ENCODE results near the gene ITIH1.
A peak's percentile ranks its signal among the peaks of the same experiment; 100 is the strongest.

The ITIH1 gene

DNA sequence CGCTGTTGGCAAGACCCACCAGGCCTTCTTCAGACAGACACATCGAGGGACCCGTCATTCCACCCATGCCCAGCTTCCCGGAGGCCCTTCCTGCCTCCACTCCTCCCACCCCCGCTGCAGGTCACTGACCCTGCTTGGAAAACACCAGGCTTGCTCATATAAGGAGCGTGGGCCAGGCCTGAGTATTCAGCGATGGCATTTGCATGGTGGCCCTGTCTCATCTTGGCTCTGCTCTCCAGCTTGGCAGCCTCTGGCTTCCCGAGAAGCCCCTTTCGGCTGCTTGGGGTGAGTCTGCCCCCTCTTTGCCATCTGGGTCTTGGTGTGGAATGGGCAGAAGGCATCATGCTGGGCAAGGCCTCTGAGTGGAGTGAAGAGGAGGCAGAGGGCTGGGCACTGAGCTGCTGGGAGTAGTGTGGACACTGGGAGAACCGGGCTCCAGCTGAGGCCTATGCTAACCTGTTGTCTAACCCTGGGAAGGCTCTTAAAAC, 17.3 kb downstream of the ITIH1 start, which contains the start of gene ITIH3:
ITIH3 (plus strand) TSS at position 185 of the 488 bp plus-strand sequence; CDS start at position 193, 8 bp downstream.
- CTCF ChIA-PET = no interaction called here
- TF ChIP-seq, protein P1, sequence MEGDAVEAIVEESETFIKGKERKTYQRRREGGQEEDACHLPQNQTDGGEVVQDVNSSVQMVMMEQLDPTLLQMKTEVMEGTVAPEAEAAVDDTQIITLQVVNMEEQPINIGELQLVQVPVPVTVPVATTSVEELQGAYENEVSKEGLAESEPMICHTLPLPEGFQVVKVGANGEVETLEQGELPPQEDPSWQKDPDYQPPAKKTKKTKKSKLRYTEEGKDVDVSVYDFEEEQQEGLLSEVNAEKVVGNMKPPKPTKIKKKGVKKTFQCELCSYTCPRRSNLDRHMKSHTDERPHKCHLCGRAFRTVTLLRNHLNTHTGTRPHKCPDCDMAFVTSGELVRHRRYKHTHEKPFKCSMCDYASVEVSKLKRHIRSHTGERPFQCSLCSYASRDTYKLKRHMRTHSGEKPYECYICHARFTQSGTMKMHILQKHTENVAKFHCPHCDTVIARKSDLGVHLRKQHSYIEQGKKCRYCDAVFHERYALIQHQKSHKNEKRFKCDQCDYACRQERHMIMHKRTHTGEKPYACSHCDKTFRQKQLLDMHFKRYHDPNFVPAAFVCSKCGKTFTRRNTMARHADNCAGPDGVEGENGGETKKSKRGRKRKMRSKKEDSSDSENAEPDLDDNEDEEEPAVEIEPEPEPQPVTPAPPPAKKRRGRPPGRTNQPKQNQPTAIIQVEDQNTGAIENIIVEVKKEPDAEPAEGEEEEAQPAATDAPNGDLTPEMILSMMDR (conservative IDR thresholded peaks at IDR 0.05; ENCODE audit: low read depth) = no peak
- no peak within 1 kb of the TSS for H3K27ac ChIP-seq
- POLR2A ChIA-PET (ENCODE audit: low non-redundant PET) = no interaction called here
- no peak for DNase-seq (ENCODE audit: low spot score)

DNA sequence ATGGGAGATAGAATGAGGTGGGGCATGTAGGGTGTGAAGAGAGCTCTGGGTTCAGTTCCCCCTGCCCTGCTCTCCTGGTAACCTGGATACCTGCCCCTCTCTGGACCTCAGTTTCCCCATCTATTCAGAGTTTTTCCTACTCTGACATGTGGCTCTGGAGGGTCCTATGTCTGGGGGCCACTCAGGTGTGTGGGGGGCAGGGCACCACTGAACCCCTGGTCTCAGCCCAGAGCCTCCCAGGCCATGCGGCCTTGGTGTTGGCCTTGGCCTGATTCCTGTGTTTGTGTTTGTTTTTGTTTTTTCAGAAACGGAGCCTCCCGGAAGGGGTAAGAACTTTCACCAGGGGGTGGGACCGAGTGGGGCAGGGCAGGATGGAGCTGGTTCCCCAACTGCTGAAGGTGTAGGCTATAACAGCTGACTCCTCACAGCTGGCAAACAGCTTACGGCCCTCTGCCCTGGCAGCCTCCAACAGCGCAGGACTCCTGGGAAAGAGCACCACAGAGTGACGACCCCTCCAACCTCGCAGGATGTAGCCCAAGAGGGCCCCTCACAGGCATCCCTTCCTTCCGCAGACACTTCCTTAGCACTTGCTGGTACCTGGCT, 18.0 kb downstream of the ITIH1 start:
- POLR2A ChIA-PET (ENCODE audit: low non-redundant PET) = interaction anchor here (0.6 kb wide), 1 partner anchor 251 kb away, joined by 4 read pairs; the partner anchor contains the start of gene SFMBT1
- CTCF ChIA-PET = interaction anchor here (0.7 kb wide), 1 partner anchor 215 kb away, joined by 3 read pairs; no protein-coding TSS in a partner anchor
- no peak overlapping the region for H3K27ac ChIP-seq
- DNase-seq (ENCODE audit: low spot score) = no peak
- TF ChIP-seq, protein P1 (conservative IDR thresholded peaks at IDR 0.05; ENCODE audit: low read depth) = no peak

DNA sequence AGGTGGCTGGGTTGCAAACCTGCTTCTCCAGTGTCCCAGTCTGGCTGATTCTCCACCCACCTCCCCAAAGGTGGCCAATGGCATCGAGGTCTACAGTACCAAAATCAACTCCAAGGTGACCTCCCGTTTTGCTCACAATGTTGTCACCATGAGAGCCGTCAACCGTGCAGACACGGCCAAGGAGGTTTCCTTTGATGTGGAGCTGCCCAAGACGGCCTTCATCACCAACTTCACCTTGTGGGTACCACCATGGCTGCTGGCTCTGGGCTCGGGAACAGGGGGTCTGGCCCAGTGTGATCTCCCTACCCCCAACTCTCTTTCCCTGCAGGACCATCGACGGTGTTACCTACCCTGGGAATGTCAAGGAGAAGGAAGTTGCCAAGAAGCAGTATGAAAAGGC, 19.0 kb downstream of the ITIH1 start:
- TF ChIP-seq, protein P1 (conservative IDR thresholded peaks at IDR 0.05; ENCODE audit: low read depth) = no peak
- H3K27ac ChIP-seq = no peak overlapping the region
- POLR2A ChIA-PET (ENCODE audit: low non-redundant PET) = no interaction called here
- DNase-seq (ENCODE audit: low spot score) = no peak
- CTCF ChIA-PET = interaction anchor here (0.7 kb wide), 1 partner anchor 214 kb away, joined by 3 read pairs; no protein-coding TSS in a partner anchor

DNA sequence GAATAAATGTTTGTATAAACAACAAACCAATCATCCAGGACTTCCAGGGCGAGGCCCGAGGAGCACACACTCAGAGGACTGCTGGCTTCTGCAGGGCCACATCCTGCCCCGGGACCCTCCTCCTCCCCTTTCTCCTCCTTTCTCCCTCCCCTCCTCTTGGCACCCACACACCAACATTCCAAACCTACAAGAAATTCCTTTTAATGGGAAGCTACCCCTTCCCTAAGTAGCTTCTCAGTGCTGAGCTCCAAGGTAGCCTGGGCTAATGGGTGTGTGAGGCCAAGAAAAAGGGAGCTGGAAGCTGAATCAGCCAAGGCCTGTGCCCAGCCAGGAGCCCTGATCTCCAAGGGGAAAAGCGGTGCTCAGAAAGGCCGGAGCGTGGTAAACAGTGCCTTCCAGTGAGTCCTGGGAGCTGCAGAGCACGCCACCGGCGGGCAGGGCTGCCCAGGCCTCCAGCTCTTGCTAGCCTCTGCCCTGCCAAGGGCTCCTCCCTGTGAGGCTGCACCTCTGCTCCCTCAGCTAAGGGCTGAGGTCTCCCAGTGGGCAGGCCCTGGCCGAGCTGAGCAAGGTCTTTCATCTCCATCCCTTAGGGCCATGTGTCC, 21.1 kb downstream of the ITIH1 start:
- TF ChIP-seq, protein P1 (conservative IDR thresholded peaks at IDR 0.05; ENCODE audit: low read depth) = no peak
- H3K27ac ChIP-seq = peak overlapping the region; percentile 7; the same call in 1 of the 2 replicates
- CTCF ChIA-PET = interaction anchor here (0.7 kb wide), 2 partner anchors 23 to 30 kb away, joined by 3 to 6 read pairs; no protein-coding TSS in a partner anchor
- DNase-seq (ENCODE audit: low spot score) = no peak
- POLR2A ChIA-PET (ENCODE audit: low non-redundant PET) = no interaction called here

DNA sequence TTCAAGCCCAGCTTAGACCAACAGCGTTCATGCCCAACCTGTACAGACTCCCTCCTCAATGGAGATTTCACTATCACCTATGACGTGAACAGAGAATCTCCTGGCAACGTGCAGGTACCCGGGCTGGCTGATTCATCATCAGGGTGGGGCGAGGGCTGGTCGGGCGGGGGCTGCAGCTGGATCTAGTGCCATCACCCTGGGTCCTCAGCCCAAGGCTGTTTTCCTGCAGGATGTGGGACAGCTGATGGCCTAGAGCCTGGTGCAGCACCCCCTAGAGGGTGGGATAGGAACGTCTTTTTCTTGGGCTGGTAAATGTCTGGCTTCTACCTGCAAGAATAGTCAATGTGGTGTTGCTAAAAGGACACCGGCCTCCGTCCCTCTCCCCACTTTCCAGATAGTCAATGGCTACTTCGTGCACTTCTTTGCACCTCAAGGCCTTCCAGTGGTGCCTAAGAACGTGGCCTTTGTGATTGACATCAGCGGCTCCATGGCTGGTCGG, 21.6 kb downstream of the ITIH1 start:
- ChIA-PET CTCF (interaction anchor here (0.7 kb wide), 2 partner anchors 23 to 29 kb away, joined by 3 to 6 read pairs; no protein-coding TSS in a partner anchor), POLR2A (ENCODE audit: low non-redundant PET) (no interaction called here)
- TF ChIP-seq, protein P1 (conservative IDR thresholded peaks at IDR 0.05; ENCODE audit: low read depth) = peak; percentile 23; the same call in 1 of the 2 replicates
- DNase-seq (ENCODE audit: low spot score) = peak; percentile 72
- no peak overlapping the region for H3K27ac ChIP-seq

DNA sequence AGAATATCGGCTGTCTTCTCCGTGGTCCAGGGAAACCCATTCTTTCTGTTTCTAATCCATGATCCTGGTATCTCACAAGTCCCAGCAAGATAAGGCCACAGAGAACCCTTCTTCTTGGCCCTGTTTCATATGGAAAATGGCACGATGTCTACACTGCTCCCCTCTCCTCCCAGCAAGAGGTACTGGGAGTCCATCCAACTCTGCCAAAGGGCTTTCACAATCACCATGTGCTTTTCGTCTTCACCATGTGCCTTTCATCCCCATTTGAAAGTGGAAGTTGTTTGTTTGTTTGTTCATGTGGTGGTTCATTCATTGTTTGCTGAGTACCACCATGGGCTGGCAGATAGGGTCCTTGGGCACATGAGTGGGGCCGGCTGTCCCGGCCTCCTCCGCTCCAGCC, 22.7 kb downstream of the ITIH1 start:
- DNase-seq (ENCODE audit: low spot score) = no peak
- TF ChIP-seq, protein P1 (conservative IDR thresholded peaks at IDR 0.05; ENCODE audit: low read depth) = no peak
- POLR2A ChIA-PET (ENCODE audit: low non-redundant PET) = no interaction called here
- H3K27ac ChIP-seq = no peak overlapping the region
- CTCF ChIA-PET = no interaction called here

Data from RWPE1 (cell line).